T-helper 17 cell (primary cell): ENCODE results near the gene KCNQ1OT1. TPM values are rescaled to one million over a fixed set of nuclear protein-coding genes. Genes with fewer than 3 reads are reported as not detected.

Experiments used
- ATAC-seq: fragments of 150-1000 bp; cut with Tn5 transposase; 2 replicates; pipeline ENCODE4 v1.10.0; 2021; ENCODE audit warnings: mild to moderate bottlenecking, moderate library complexity
- DNase-seq, 3 donors: peaks; one replicate each; pipeline versions ENCODE4 v3.0.0 to v3.0.0-alpha.2; 2020 to 2021
- H3K9me3 ChIP-seq: one replicate; pipeline ENCODE4 v1.7.0; 2013; ENCODE audit warnings: low read length, mild to moderate bottlenecking; ENCODE audit not compliant: control insufficient read depth, poor library complexity, severe bottlenecking
- H3K27ac Mint-ChIP-seq: one replicate; pipeline ENCODE4 v1.8.0; 2022; ENCODE audit warnings: mild to moderate bottlenecking, moderate library complexity, mixed read lengths
- H3K27me3 Mint-ChIP-seq: one replicate; pipeline ENCODE4 v1.8.0; 2022; ENCODE audit warnings: mixed read lengths
- H3K36me3 Mint-ChIP-seq: one replicate; pipeline ENCODE4 v1.8.0; 2022; ENCODE audit warnings: low read depth, mixed read lengths
- H3K4me1 Mint-ChIP-seq: one replicate; pipeline ENCODE4 v1.8.0; 2022; ENCODE audit warnings: mild to moderate bottlenecking, mixed read lengths
- H3K4me3 Mint-ChIP-seq: one replicate; pipeline ENCODE4 v1.8.0; 2022; ENCODE audit warnings: mild to moderate bottlenecking, moderate library complexity, mixed read lengths
- total RNA-seq, 4 donors: library from RNA in 2 of 4; stranded (reverse) in 2 of 4; gene quantifications; one replicate each; pipeline ENCODE4 v1.2.3 and lab custom pipeline; 2022 to 2026

KCNQ1OT1 gene
- total RNA-seq, 2 donors from 2014 or later = 0.20 to 0.23 TPM

DNA sequence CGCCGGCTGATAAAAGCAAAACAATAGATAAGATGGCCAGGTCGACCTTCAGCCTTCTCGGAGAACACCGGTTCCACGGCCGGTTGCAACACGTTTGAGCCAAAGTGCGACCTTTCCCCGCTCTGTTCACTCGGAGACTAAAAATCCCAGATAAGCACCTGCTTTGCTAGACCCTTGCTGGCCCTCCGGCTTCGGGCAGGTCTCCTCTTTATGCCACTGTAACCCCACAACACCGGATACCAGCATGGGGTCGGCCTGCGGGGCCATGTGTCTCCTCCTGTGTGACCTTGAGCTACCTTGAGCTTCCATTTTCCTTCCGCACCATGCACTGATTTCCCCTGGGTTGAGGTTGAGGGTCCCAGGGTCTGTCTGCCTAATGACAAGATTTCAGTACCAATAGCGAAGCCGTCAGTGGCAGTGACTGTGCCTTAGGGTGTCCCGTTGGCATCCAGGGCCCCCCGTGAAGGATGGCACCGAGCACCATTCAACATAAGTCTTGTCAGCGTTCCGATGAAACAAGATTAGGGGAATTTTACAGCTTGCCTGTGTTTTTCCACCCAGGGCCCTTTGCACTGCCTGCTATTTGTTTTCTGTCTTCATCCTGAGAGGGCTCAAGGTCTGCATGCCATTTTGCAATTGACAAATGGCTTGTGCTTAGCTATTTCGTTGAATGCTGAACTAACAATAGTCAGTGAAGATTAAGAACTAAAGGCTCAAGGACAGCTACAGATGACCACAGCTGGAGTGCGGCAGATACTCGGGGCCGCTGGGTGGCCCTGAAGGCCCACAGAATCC is 136.4 kb downstream of the KCNQ1OT1 start:
- H3K27me3 Mint-ChIP-seq = no peaks in the 10 kb centered on the region
- ATAC-seq (no peak), DNase-seq (peak in 1 of 3 donors; percentile 1)
- no peak overlapping the region for H3K27ac Mint-ChIP-seq
- peaks cover 5% of the 10 kb centered on the region for H3K4me1 Mint-ChIP-seq
- no peaks in the 10 kb centered on the region for H3K9me3 ChIP-seq
- H3K36me3 Mint-ChIP-seq = no peaks in the 10 kb centered on the region
- H3K4me3 Mint-ChIP-seq = no peak overlapping the region

DNA sequence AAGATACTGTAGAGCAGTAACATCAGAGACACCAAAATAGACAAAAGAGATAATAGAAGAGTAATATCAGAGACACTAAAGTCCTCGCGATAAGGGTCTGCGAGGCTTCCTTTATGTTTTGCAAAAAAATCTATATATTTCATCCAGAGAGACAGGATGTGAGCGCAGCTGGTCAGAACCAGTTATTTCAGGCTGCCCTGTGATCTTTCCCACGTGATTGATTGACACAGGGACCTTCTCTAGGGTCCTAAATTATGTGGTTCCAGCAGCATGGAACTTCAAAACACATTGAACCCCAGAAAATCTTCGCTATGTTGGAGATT is 136.9 kb downstream of the KCNQ1OT1 start:
- peaks cover 5% of the 10 kb centered on the region for H3K4me1 Mint-ChIP-seq
- ATAC-seq = no peak
- H3K9me3 ChIP-seq = no peaks in the 10 kb centered on the region
- no peak overlapping the region for H3K4me3 Mint-ChIP-seq
- DNase-seq = no peak
- H3K27me3 Mint-ChIP-seq = no peaks in the 10 kb centered on the region
- H3K27ac Mint-ChIP-seq = no peak overlapping the region
- H3K36me3 Mint-ChIP-seq = no peaks in the 10 kb centered on the region

DNA sequence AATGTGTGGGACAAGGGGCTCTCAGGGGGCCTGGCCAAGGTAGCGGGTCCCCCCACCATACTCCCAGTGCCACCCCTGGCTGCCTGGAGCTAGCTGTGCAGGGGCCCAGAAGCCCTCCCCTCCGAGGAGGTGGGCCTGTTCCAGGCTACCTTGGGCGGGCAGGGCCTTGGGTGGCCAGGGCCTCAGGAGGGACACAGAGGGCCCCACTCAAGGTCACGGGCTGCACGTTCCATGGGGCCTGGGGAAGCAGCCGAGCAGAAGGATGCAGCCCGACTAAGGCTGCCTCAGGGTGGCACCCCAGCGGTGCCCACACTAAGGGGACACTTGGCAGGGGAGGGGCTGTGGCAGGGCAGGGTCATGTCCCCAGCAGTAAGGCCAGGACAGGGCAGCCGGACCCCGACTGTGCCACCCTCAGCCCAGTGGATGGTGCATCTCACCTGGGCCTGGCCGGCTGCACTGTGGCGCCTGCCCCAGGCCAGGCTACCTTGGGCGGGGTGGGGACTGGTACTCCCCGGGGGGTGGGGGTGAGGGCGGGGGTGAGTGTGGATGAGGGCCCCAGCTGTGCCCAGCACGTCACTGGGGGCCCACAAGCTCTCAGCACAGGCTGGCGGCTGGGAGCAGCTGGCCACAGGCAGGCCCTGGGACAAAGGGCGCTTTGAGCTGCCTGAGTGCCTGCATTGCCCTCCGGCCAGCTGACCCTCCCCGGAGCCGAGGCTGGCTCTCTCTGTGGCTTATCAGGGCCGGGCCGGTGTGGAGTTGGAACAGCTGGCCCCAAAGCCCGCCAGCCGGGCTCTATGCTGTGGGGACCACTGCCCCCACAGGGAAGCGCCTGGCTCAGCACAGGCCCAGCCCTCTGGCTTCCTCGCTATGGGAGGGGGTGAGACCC is 137.9 kb downstream of the KCNQ1OT1 start:
- DNase-seq = peak in 1 of 3 donors; percentile 9
- no peaks in the 10 kb centered on the region for H3K27me3 Mint-ChIP-seq
- peaks cover 6% of the 10 kb centered on the region for H3K4me1 Mint-ChIP-seq
- H3K36me3 Mint-ChIP-seq = no peaks in the 10 kb centered on the region
- H3K4me3 Mint-ChIP-seq = no peak overlapping the region
- no peaks in the 10 kb centered on the region for H3K9me3 ChIP-seq
- no peak for ATAC-seq
- H3K27ac Mint-ChIP-seq = no peak overlapping the region

DNA sequence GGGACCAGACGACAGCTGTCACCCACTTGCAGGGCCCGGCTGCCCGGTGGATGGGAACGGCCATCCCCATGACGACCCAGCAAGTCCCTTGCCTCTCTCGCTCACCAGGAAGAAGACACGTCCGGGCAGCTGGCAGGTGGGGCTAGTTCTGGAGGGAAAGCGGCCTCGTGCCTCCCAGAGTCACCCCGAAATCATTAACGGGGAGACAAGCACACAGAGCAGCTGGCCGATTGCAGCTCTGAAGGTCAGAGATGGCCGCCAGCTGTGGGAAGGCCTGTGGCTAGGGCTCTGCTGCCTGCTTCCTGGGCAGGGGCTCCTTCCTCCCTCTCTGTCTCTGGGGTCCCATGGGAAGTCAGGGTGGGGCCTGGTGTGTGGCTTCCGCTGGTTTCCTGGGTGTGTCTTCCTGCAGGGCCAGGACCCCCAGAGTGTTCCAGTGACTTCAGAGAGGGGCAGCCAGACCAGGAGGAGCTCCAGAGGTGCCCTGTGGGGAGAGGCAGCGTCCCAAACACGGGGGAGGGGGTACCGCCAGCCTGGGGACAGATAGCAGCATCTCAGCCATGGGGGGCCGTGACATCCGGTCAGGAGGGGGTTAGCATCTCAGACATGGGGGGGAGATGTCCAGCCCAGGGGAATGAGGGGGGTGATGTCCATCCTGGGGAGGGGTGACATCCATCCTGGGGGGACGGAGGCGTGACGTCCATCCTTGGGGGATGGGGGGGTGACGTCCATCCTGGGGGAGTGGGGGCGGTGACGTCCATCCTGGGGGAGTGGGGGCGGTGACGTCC is 140.1 kb downstream of the KCNQ1OT1 start:
- ATAC-seq = no peak
- DNase-seq = peak in 1 of 3 donors; percentile 4

DNA sequence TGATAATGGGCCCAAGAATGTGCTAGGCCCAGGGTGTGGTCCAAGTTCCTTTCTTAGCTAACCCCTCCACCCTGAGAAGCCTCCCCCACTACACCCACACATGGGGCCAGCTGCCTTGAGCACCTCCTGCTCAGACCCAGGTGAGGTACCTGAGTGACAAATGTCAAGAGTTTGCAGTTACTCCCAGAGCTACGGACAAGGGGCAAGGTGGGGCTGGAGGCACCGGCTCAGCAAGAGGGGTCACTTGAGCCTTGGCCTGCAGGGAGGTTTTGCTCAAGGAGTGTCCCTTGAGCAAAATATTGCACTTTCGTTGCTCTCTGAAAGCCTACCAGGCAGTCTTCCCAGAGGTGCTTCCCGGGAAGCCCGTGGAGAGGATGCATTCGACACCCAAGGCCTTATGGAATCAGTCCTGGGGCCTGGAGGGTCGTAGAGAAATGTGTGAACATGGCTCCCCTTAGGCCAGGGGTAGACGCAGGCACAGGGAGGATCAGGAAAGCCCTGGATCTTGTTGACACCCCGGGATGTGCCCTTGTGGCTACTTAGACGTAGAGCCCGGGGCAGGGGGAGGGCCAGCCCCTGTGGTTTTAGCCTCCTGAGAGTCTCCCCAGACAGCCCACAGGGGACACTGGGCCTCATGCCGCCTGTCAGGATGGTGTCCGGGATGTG is 140.8 kb downstream of the KCNQ1OT1 start:
- Mint-ChIP-seq H3K27ac (no peak overlapping the region), H3K4me3 (no peak overlapping the region), H3K36me3 (no peaks in the 10 kb centered on the region), H3K27me3 (no peaks in the 10 kb centered on the region), H3K4me1 (peaks cover 10% of the 10 kb centered on the region)
- ATAC-seq (no peak), DNase-seq (peak in 1 of 3 donors; percentile 1)
- no peaks in the 10 kb centered on the region for H3K9me3 ChIP-seq

More for the DNA sequence above, 140.1 kb downstream of the KCNQ1OT1 start:
- Mint-ChIP-seq H3K27me3 (no peaks in the 10 kb centered on the region), H3K36me3 (no peaks in the 10 kb centered on the region), H3K27ac (no peak overlapping the region), H3K4me3 (no peak overlapping the region), H3K4me1 (peaks cover 10% of the 10 kb centered on the region)
- H3K9me3 ChIP-seq = no peaks in the 10 kb centered on the region

DNA sequence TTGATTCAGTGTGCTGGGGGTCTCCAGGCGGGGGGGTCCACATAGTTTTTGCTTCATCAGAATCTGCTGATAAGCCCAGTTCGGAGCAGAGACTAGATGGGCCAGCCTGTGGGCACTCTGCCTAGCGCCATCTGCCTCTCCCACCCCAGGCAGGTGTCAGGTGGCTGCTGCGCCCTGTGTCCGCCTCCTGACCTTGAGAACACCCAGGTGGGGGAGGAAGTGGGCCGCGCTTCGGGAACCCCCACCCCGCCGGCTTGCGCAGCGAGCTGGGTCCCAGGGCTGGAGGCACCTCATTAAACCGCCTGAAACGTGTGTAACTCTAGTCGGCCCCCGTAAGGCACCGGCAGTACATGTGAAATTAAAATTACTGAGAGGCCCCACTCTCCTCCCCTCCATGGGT is 141.4 kb downstream of the KCNQ1OT1 start:
- Mint-ChIP-seq H3K4me3 (no peak overlapping the region), H3K27ac (no peak overlapping the region), H3K4me1 (peaks cover 10% of the 10 kb centered on the region), H3K27me3 (no peaks in the 10 kb centered on the region), H3K36me3 (no peaks in the 10 kb centered on the region)
- ATAC-seq (no peak), DNase-seq (peak in 1 of 3 donors; percentile 6)
- no peaks in the 10 kb centered on the region for H3K9me3 ChIP-seq

Other genes starting within 250 kb of the KCNQ1OT1 start
- 1 to 10 TPM in 1 of 2 donors, under 1 TPM in 1; 0.91 to 2.6 TPM for gene CDKN1C, start 185.8 kb upstream of the KCNQ1OT1 start, total RNA-seq
- gene PHLDA2, start 229.4 kb upstream of the KCNQ1OT1 start, total RNA-seq = 1 to 10 TPM in 1 of 2 donors, under 1 TPM in 1; 0.96 to 2.8 TPM